HepG2 (cell line): Measurements from ENCODE around the gene SDC1. TPM values are rescaled to one million over a fixed set of nuclear protein-coding genes. Genes with fewer than 3 reads are reported as not detected.

Experiments used
- ATRX ChIP-seq: sonication (generic); formaldehyde crosslinking; IDR thresholded peaks from 2 replicates; pipeline ENCODE4 v1.4.0; 2020; ENCODE audit warnings: missing genetic modification reagents, borderline replicate concordance
- BHLHE40 ChIP-seq: IDR thresholded peaks from 2 replicates; pipeline ENCODE4 v1.6.1; 2011; ENCODE audit warnings: low read length, improper control_type of control experiment
- CENPT ChIP-seq: sonication (generic); formaldehyde crosslinking; IDR thresholded peaks from 2 replicates; pipeline ENCODE4 v1.8.0; 2022; ENCODE audit warnings: low read depth, mild to moderate bottlenecking, moderate library complexity, missing genetic modification reagents
- CTCF ChIP-seq: sonication (generic); formaldehyde crosslinking; IDR thresholded peaks from 2 replicates; pipeline ENCODE4 v1.5.0; 2020; ENCODE audit warnings: mild to moderate bottlenecking, missing genetic modification reagents, moderate library complexity
- E2F5 ChIP-seq: sonication (generic); formaldehyde crosslinking; conservative IDR thresholded peaks from 2 replicates; pipeline ENCODE4 v1.4.0; 2020; ENCODE audit warnings: missing genetic modification reagents
- FOXA1 ChIP-seq, 2 experiments: fragments of 450-650 bp in 1 of 2; sonication (generic) in 1 of 2; formaldehyde crosslinking in 1 of 2; IDR thresholded peaks; 2 replicates each; pipeline versions ENCODE4 v1.4.0 to v1.6.1; 2016 to 2020; ENCODE audit warnings: missing genetic modification reagents in 1 of 2
- FOXP1 ChIP-seq, 2 experiments: fragments of 450-650 bp in 1 of 2; IDR thresholded peaks; 2 replicates each; pipeline ENCODE4 v1.6.1; 2017 to 2018; ENCODE audit warnings: antibody characterized with exemption in 1 of 2
- HMG20B ChIP-seq: conservative IDR thresholded peaks from 2 replicates; pipeline ENCODE4 v1.6.1; 2016; ENCODE audit warnings: missing genetic modification reagents, missing compliant biosample characterization
- JDP2 ChIP-seq: sonication (generic); formaldehyde crosslinking; IDR thresholded peaks from 2 replicates; pipeline ENCODE4 v1.8.1; 2022; ENCODE audit warnings: missing genetic modification reagents, borderline replicate concordance
- MEF2D ChIP-seq: sonication (generic); formaldehyde crosslinking; IDR thresholded peaks from 2 replicates; pipeline ENCODE4 v1.5.1; 2020; ENCODE audit warnings: mild to moderate bottlenecking, missing genetic modification reagents
- MTF1 ChIP-seq: sonication (generic); formaldehyde crosslinking; IDR thresholded peaks from 2 replicates; pipeline ENCODE4 v1.5.0; 2020; ENCODE audit warnings: missing genetic modification reagents
- MXD4 ChIP-seq: IDR thresholded peaks from 2 replicates; pipeline ENCODE4 v1.6.1; 2016; ENCODE audit warnings: mild to moderate bottlenecking, missing biosample characterization, missing genetic modification reagents
- SP2 ChIP-seq: sonication (generic); formaldehyde crosslinking; IDR thresholded peaks from 2 replicates; pipeline ENCODE4 v1.5.1; 2020; ENCODE audit warnings: mild to moderate bottlenecking, missing genetic modification reagents
- TAF1 ChIP-seq: sonication (generic); formaldehyde crosslinking; IDR thresholded peaks from 2 replicates; pipeline ENCODE4 v1.4.0; 2020; ENCODE audit warnings: missing genetic modification reagents
- TERF1 ChIP-seq: sonication (generic); formaldehyde crosslinking; IDR thresholded peaks from 2 replicates; pipeline ENCODE4 v1.8.0; 2022; ENCODE audit warnings: mild to moderate bottlenecking, missing genetic modification reagents, moderate library complexity
- ZNF136 ChIP-seq: sonication (generic); formaldehyde crosslinking; IDR thresholded peaks from 2 replicates; pipeline ENCODE4 v1.8.1; 2022; ENCODE audit warnings: low read depth, mild to moderate bottlenecking, moderate library complexity, missing genetic modification reagents
- ZNF143 ChIP-seq: sonication (generic); formaldehyde crosslinking; IDR thresholded peaks from 2 replicates; pipeline ENCODE4 v1.4.0; 2020; ENCODE audit warnings: missing genetic modification reagents
- ZNF232 ChIP-seq: sonication (generic); formaldehyde crosslinking; IDR thresholded peaks from 2 replicates; pipeline ENCODE4 v1.4.0; 2020; ENCODE audit warnings: missing genetic modification reagents, borderline replicate concordance
- ZNF234 ChIP-seq: sonication (generic); formaldehyde crosslinking; conservative IDR thresholded peaks from 2 replicates; pipeline ENCODE4 v1.5.1; 2020; ENCODE audit warnings: mild to moderate bottlenecking, missing genetic modification reagents
- ZNF431 ChIP-seq: sonication (generic); formaldehyde crosslinking; IDR thresholded peaks from 2 replicates; pipeline ENCODE4 v1.9.0; 2022; ENCODE audit warnings: missing genetic modification reagents, low read depth, mild to moderate bottlenecking, borderline replicate concordance
- ZNF501 ChIP-seq: sonication (generic); formaldehyde crosslinking; IDR thresholded peaks from 2 replicates; pipeline ENCODE4 v1.5.1; 2020; ENCODE audit warnings: mild to moderate bottlenecking, moderate library complexity, missing genetic modification reagents
- ZNF704 ChIP-seq: sonication (generic); formaldehyde crosslinking; IDR thresholded peaks from 2 replicates; pipeline ENCODE4 v1.8.1; 2023; ENCODE audit warnings: mild to moderate bottlenecking, inconsistent platforms, moderate library complexity, missing genetic modification reagents, borderline replicate concordance
- ZNF776 ChIP-seq: sonication (generic); formaldehyde crosslinking; IDR thresholded peaks from 2 replicates; pipeline ENCODE4 v1.4.0; 2020; ENCODE audit warnings: mild to moderate bottlenecking, missing genetic modification reagents
- ZSCAN5A ChIP-seq: sonication (generic); formaldehyde crosslinking; IDR thresholded peaks from 2 replicates; pipeline ENCODE4 v1.8.0; 2022; ENCODE audit warnings: mild to moderate bottlenecking, missing genetic modification reagents, borderline replicate concordance
- polyA plus RNA-seq, 8 experiments: library from polyadenylated mRNA; depleted of rRNA in 3 of 8; stranded (reverse) in 7 of 8; unstranded in 1 of 8; fragments of >200 nt; fragmentation: Illumina TruSeq in 4 of 8; extraction: Trizol in 4 of 8; gene quantifications; 2 replicates each; pipeline versions ENCODE4 v1.2.1 to v1.2.3, GENCODE V29; 2011 to 2016; ENCODE audit warnings: low read depth in 4 of 8, missing spikeins in 1 of 8, mixed read lengths in 1 of 8; ENCODE audit not compliant: insufficient read depth in 1 of 8
- total RNA-seq, 5 experiments: library from RNA; depleted of rRNA; stranded (reverse); fragments of >200 nt; fragmentation: Illumina TruSeq; extraction: Trizol; gene quantifications; 2 replicates each; pipeline ENCODE4 v1.2.3, GENCODE V29; 2016; ENCODE audit warnings: low read depth in 1 of 5

Gene SDC1
- total and polyA plus RNA-seq, 2 of the 13 experiments (the other 11 are each of a cell fraction or from before 2014, with no cell fraction given), result 108 to 119 TPM

- TF ChIP-seq ZNF431 (CRISPR knock-in tag) (peak; percentile 81; the same call in 1 of the 2 replicates), HMG20B (CRISPR knock-in tag) (0 out of 2 replicates have a peak, but pooled peaks have one; percentile 51), MEF2D (peak; percentile 54), ZNF232 (CRISPR knock-in tag) (no peak), ZNF143 (0 out of 2 replicates have a peak, but pooled peaks have one; percentile 5), MXD4 (peak; percentile 45; the same call in 1 of the 2 replicates), TERF1 (no peak), ZNF704 (CRISPR knock-in tag) (no peak), JDP2 (CRISPR knock-in tag) (no peak), FOXA1 (IDR thresholded peaks at IDR 0.05) (no peak), FOXA1 (CRISPR knock-in tag; IDR thresholded peaks at IDR 0.05) (no peak), TAF1 (no peak), ZNF234 (CRISPR knock-in tag) (no peak), FOXP1 (IDR thresholded peaks at IDR 0.05) (no peak), FOXP1 (CRISPR knock-in tag; IDR thresholded peaks at IDR 0.05) (no peak; the same call in 1 of the 2 replicates), CENPT (CRISPR knock-in tag) (no peak), CTCF (CRISPR knock-in tag) (no peak), ZNF501 (CRISPR knock-in tag) (peak; percentile 65), ZNF776 (CRISPR knock-in tag) (no peak), BHLHE40 (peak; percentile 44), SP2 (CRISPR knock-in tag) (no peak), ATRX (CRISPR knock-in tag) (no peak), ZSCAN5A (CRISPR knock-in tag) (0 out of 2 replicates have a peak, but pooled peaks have one; percentile 54), ZNF136 (peak; percentile 89; the same call in 1 of the 2 replicates), E2F5 (CRISPR knock-in tag) (no peak), MTF1 (CRISPR knock-in tag) (no peak)
Measured at GRCh38 chr2:20196053-20196656, 28.8 kb downstream of the SDC1 start (continued).
